Right cardiac atrium (tissue), 5 donors: ENCODE results near the gene FAM83G. TPM values are rescaled to one million over a fixed set of nuclear protein-coding genes. Genes with fewer than 3 reads are reported as not detected.
"Not testable (repeated sequence)": the region's sequence is repeated elsewhere in the genome, so short reads cannot be mapped to it uniquely, and the experiment has no call there.

ENCODE experiments used
- ATAC-seq, 2 donors: fragments of 200-7000 bp; cut with Tn5 transposase; one replicate each; pipeline versions ENCODE4 v1.8.0 to v1.9.1; 2020; ENCODE audit warnings: moderate library complexity in 2 of 2, mild to moderate bottlenecking in 1 of 2
- DNase-seq, 3 donors: peaks; one replicate each; pipeline ENCODE4 v3.0.0-alpha.2; 2020
- H3K27ac ChIP-seq: one replicate; pipeline ENCODE4 v1.5.1; 2013; ENCODE audit warnings: mild to moderate bottlenecking, low read length, control low read depth, moderate library complexity
- H3K27me3 ChIP-seq: one replicate; pipeline ENCODE4 v1.6.1; 2013; ENCODE audit not compliant: control insufficient read depth, insufficient read depth
- H3K4me1 ChIP-seq: one replicate; pipeline ENCODE4 v1.6.1; 2013; ENCODE audit warnings: low read length; ENCODE audit not compliant: control insufficient read depth, insufficient read depth
- H3K4me3 ChIP-seq: one replicate; pipeline ENCODE4 v1.5.1; 2013; ENCODE audit warnings: low read length, control low read depth
- H3K9me3 ChIP-seq: one replicate; pipeline ENCODE4 v1.6.1; 2013; ENCODE audit warnings: low read length; ENCODE audit not compliant: control insufficient read depth
- WGBS: extraction: QIAGEN DNeasy Blood & Tissue Kit; methylation state at CpG from one replicate; pipeline ENCODE4 v1.1.7; 2013; 5-methylcytosine and 5-hydroxymethylcytosine counted together
- intact Hi-C, 4 donors: fragments of 100-400 bp; cut with DNase I; formaldehyde crosslinking; loops; one replicate each; pipeline versions ENCODE4 v1.11.0 to v1.14.0; 2022 to 2023
- polyA plus RNA-seq: library from polyadenylated mRNA; stranded (reverse); fragments of 200-250 nt; gene quantifications from one replicate; pipeline ENCODE4 v1.2.3, GENCODE V29; 2013
- total RNA-seq, 4 donors: library from RNA; stranded (reverse); fragmentation: NEBNext Ultra II Directional; extraction: Animal tissue kit (Norgen Biotek cat#: 25700); gene quantifications; one replicate each; pipeline ENCODE4 v1.2.1, GENCODE V29; 2021
- donor health status: healthy with polysubstance abuse.
- donor health status: DM: no; HTN: yes; CAD: no.
- donor health status: DM: no; HTN: no; CAD: no.
- donor health status: DM: no; HTN: yes; CAD: no; lungs with severe emphysema.
- donor health status: DM: yes; HTN: yes; CAD: no.

Gene FAM83G
- total and polyA plus RNA-seq, 5 donors = 18.7 to 40.2 (median 30.3) TPM

GRCh38 chr17:18959071-18959844 is 45.3 kb downstream of the FAM83G start:
- Histone ChIP-seq H3K27ac (no peak overlapping the region), H3K4me3 (no peak overlapping the region), H3K9me3 (no peaks in the 10 kb centered on the region), H3K27me3 (no peaks in the 10 kb centered on the region), H3K4me1 (no peaks in the 10 kb centered on the region)
- DNase-seq (peak in 2 of 3 donors; percentile 49 to 55), ATAC-seq (no peak)
- 79% methylated on average over 22 of the region's 22 CpGs for WGBS
- intact Hi-C loops = no loop called here

DNA sequence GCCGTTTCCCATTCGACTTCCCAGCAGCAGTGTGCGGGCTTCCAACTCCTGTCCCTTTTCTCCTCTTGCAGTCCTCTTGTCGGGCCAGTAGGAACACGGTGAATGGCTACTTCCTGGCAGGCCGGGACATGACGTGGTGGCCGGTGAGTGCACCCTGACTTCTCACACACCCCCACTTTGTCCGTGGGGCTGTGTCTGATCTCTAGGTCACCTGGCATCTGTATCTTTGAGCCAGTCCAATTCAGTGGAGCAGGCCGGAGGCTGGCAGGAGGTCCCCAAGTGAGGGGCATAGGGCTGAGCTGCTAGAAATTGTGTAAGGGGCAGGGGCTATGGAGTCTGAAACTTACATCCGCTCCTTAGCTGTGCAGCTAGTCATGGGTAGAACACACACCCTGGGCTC is 46.0 kb downstream of the FAM83G start:
- ATAC-seq = no peak
- H3K27ac ChIP-seq = no peak overlapping the region
- no peak overlapping the region for H3K4me3 ChIP-seq
- intact Hi-C loops = no loop called here
- 87% methylated on average over 11 of the region's 11 CpGs for WGBS
- no peaks in the 10 kb centered on the region for H3K9me3 ChIP-seq
- no peaks in the 10 kb centered on the region for H3K27me3 ChIP-seq
- peak in 2 of 3 donors; percentile 23 to 25 for DNase-seq
- no peaks in the 10 kb centered on the region for H3K4me1 ChIP-seq

DNA sequence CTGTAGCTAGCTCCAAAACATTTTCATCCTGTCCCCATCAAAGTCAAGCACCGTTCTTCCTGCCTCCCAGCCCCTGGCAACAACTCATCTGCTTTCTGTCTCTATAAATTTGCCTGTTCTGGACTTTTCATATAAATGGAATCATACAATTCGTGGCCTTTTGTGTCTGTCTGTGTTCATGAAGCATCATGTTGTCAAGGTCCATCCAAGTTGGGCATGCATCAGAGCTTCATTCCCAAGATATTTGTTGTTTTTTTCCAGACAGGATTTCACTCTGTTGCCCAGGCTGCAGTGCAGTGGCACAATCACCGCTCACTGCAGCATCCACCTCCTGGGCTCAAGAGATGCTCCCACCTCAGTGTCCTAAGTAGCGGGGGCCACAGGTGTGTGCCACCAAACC is 46.7 kb downstream of the FAM83G start:
- no peaks in the 10 kb centered on the region for H3K9me3 ChIP-seq
- DNase-seq = peak in 1 of 3 donors; percentile 5
- H3K4me3 ChIP-seq = no peak overlapping the region
- 84% methylated on average over 4 of the region's 4 CpGs for WGBS
- no peaks in the 10 kb centered on the region for H3K4me1 ChIP-seq
- no peak for ATAC-seq
- H3K27me3 ChIP-seq = no peaks in the 10 kb centered on the region
- H3K27ac ChIP-seq = no peak overlapping the region
- intact Hi-C loops = no loop called here

DNA sequence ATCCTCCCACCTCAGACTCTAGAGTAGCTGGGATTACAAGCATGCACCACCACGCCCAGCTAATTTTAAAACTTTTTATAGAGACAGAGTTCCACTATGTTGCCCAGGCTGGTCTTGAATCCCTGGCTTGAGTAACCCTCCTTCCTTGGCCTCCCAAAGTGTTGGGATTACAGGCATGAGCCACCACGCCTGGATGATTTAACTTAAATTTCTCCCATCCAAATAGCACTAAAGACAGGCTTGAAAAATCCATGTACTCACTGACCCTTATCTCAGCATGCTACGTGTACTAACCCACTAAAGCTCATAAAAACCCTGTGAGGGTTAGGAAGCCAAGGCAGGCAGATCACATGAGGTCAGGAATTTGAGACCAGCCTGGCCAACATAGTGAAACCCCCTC is 48.0 kb downstream of the FAM83G start:
- no peak overlapping the region for H3K27ac ChIP-seq
- H3K4me1 ChIP-seq = no peaks in the 10 kb centered on the region
- H3K4me3 ChIP-seq = no peak overlapping the region
- DNase-seq = no peak
- no peaks in the 10 kb centered on the region for H3K27me3 ChIP-seq
- intact Hi-C loops = no loop called here
- no peaks in the 10 kb centered on the region for H3K9me3 ChIP-seq
- no peak for ATAC-seq
- WGBS = 88% methylated on average over 3 of the region's 3 CpGs

- H3K4me3 ChIP-seq, ATAC-seq, H3K27ac ChIP-seq, intact Hi-C loops, H3K4me1 ChIP-seq, H3K9me3 ChIP-seq, H3K27me3 ChIP-seq, DNase-seq: not testable (repeated sequence)
- 96% methylated on average over 6 of the region's 6 CpGs for WGBS
These were observed 48.5 kb downstream of the FAM83G start for GRCh38 chr17:18956021-18956420.

DNA sequence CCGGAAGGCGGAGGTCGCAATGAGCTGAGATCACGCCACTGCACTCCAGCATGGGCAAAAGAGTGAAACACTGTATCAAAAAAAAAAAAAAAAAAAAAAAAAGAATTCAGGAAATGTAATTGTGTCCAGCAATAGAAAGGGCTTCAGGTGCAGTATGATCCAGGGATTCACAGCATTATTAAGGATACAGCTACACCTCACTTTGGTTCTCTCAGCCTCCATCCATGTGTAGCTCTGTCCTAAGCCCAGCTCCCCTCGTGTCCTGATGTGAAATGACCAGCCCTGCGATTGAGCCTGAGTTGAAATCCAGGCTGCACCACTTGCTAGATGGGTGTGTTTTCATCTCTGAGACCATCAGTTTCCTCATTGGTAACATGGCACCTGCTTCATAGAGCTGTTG is 49.6 kb downstream of the FAM83G start:
- 96% methylated on average over 6 of the region's 6 CpGs for WGBS
- Histone ChIP-seq H3K4me1 (peaks cover under 1% of the 10 kb centered on the region), H3K27ac (no peak overlapping the region), H3K27me3 (no peaks in the 10 kb centered on the region), H3K4me3 (no peak overlapping the region), H3K9me3 (no peaks in the 10 kb centered on the region)
- ATAC-seq (no peak), DNase-seq (no peak)
- intact Hi-C loops = no loop called here

DNA sequence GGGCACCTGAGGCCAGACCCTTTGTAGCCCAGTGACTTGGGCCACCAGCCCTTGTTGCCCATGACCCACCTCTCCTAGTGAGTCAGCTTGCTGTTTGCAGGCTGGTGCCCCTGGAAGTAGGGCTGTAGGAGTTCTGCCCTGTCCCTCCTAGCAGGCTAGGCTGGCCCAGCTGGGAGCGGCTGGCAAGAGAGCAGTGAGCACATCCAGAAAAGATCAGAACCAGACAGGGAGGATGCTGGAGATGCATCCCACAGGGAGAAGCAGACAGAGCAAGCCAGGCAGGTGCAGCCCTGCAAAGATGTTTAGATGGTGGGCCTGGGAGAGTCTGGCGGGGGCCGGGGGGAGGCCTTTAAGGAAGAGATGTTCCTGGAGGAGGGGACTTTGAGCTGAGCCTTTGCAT is 50.2 kb downstream of the FAM83G start:
- WGBS = 91% methylated on average over 3 of the region's 3 CpGs
- DNase-seq = peak in 1 of 3 donors; percentile 25
- intact Hi-C loops = no loop called here
- no peak overlapping the region for H3K4me3 ChIP-seq
- no peaks in the 10 kb centered on the region for H3K27me3 ChIP-seq
- no peaks in the 10 kb centered on the region for H3K9me3 ChIP-seq
- H3K27ac ChIP-seq = no peak overlapping the region
- ATAC-seq = no peak
- H3K4me1 ChIP-seq = peaks cover 3% of the 10 kb centered on the region

DNA sequence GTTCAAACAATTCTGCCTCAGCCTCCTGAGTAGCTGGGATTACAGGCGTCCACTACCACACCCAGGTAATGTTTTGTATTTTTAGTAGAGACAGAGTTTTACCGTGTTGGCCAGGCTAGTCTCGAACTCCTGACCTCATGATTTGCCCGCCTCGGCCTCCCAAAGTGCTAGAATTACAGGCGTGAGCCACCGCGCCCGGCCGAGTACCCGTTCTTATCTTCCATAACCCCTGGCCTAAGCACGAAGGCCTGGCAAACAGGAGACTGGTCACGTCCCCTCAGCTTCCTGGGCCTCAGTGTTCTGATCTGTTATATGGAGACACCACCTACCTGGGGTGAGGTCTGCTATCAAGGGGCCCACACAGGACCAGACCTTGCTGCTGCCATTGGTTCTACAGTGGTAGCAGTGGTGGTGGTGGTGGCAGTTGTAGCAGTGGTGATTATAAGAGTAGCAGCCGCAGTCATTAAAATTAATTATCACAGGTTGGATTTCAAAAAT is 51.3 kb downstream of the FAM83G start:
- intact Hi-C loops = no loop called here
- ATAC-seq (no peak), DNase-seq (peak in 1 of 3 donors; percentile 13)
- Histone ChIP-seq H3K9me3 (no peaks in the 10 kb centered on the region), H3K27me3 (no peaks in the 10 kb centered on the region), H3K4me1 (peaks cover 3% of the 10 kb centered on the region), H3K27ac (no peak overlapping the region), H3K4me3 (no peak overlapping the region)
- WGBS = 95% methylated on average over 14 of the region's 14 CpGs

DNA sequence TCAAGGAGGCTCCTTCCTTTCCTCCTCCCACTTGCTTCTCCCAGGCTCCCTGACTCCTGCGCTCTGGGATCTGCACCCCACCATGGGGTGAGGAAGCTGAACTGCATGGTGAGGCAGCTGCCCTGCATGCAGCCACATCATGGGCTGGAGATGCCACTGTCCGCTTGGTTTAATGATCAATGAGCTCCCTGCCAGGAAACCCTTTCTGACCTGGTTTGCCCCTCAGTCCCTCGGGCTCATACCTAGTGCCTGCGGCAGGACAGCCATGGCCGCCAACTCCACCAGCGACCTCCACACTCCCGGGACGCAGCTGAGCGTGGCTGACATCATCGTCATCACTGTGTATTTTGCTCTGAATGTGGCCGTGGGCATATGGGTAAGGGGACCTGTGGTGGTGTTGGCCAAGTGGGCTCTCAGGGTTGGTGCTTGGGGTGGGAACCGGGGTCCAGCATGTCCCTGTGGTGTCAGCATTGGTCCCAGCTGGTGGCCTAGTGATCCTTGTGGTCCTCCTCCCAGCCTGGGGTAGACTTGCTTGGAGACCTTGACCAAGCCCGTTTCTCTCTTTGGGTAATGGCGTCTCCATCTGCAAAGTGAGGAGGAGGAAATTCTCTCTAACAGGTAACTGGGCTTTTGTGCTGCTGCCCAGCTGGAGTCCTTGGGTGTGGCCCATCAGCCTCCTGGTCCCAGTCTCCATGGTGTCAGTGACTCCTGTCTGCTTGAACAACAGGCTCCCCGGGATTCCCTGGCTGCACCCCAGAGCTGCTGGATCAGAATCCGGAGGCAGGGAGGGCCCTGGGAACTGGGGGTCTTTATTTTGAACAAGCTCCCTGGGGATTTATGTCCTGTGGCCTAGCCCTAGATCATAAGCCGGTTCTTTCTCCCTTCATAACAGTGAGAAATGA is 52.4 kb downstream of the FAM83G start, which contains the start of gene SLC5A10:
Gene SLC5A10 (plus strand): TSS at position 225 of the 902 bp plus-strand sequence. CDS start 41 bp downstream, at position 266.
- ATAC-seq (peak in 1 of 2 donors; percentile 25), DNase-seq (peak in 1 of 3 donors; percentile 49)
- intact Hi-C loops = no loop called here
- H3K27me3 ChIP-seq = no peaks in the 10 kb centered on the region
- no peaks in the 10 kb centered on the region for H3K9me3 ChIP-seq
- peaks cover 3% of the 10 kb centered on the region for H3K4me1 ChIP-seq
- peak within 1 kb of the TSS; percentile 33 for H3K27ac ChIP-seq
- no peak within 1 kb of the TSS for H3K4me3 ChIP-seq
- 86% methylated on average over 17 of the region's 17 CpGs for WGBS

- H3K27ac ChIP-seq = peak overlapping the region; percentile 33
- ATAC-seq = peak; percentile 72 to 77
- H3K9me3 ChIP-seq = no peaks in the 10 kb centered on the region
- intact Hi-C loops = no loop called here
- H3K4me3 ChIP-seq = no peak overlapping the region
- H3K4me1 ChIP-seq = peaks cover 3% of the 10 kb centered on the region
- 66% methylated on average over 34 of the region's 34 CpGs for WGBS
- H3K27me3 ChIP-seq = no peaks in the 10 kb centered on the region
- peak in 1 of 3 donors; percentile 84 for DNase-seq
These were observed 53.3 kb downstream of the FAM83G start for GRCh38 chr17:18950944-18951905.
